BE2C (cell line): ENCODE results near the gene USP16.

Source experiments
- DNase-seq: peaks from one replicate; pipeline ENCODE4 v3.0.0-alpha.2; 2020
- H3K27me3 ChIP-seq: fragments of 250-450 bp; sonication (Bioruptor Pico); 2 replicates; pipeline ENCODE4 v1.5.1; 2020; ENCODE audit warnings: mild to moderate bottlenecking
- H3K36me3 ChIP-seq: fragments of 250-450 bp; sonication (Bioruptor Pico); 2 replicates; pipeline ENCODE4 v1.5.1; 2020; ENCODE audit warnings: mild to moderate bottlenecking
- H3K4me1 ChIP-seq: fragments of 250-450 bp; sonication (Bioruptor Pico); 2 replicates; pipeline ENCODE4 v1.5.1; 2020
- H3K4me3 ChIP-seq: 2 replicates; pipeline ENCODE4 v1.5.1; 2011; ENCODE audit warnings: low read depth, low read length
- H3K9me3 ChIP-seq: fragments of 250-450 bp; sonication (Bioruptor Pico); 2 replicates; pipeline ENCODE4 v1.5.1; 2020
- TF ChIP-seq, protein P1 (sequence below): IDR thresholded peaks from 2 replicates; pipeline ENCODE4 v1.5.1; 2012; ENCODE audit warnings: mild to moderate bottlenecking, low read depth, low read length

The USP16 gene

GRCh38 chr21:29092102-29092959 is 67.9 kb downstream of the USP16 start:
- TF ChIP-seq, protein P1, sequence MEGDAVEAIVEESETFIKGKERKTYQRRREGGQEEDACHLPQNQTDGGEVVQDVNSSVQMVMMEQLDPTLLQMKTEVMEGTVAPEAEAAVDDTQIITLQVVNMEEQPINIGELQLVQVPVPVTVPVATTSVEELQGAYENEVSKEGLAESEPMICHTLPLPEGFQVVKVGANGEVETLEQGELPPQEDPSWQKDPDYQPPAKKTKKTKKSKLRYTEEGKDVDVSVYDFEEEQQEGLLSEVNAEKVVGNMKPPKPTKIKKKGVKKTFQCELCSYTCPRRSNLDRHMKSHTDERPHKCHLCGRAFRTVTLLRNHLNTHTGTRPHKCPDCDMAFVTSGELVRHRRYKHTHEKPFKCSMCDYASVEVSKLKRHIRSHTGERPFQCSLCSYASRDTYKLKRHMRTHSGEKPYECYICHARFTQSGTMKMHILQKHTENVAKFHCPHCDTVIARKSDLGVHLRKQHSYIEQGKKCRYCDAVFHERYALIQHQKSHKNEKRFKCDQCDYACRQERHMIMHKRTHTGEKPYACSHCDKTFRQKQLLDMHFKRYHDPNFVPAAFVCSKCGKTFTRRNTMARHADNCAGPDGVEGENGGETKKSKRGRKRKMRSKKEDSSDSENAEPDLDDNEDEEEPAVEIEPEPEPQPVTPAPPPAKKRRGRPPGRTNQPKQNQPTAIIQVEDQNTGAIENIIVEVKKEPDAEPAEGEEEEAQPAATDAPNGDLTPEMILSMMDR = no peak
- Histone ChIP-seq H3K27me3 (peaks cover 30% of the 10 kb centered on the region), H3K36me3 (no peaks in the 10 kb centered on the region), H3K9me3 (no peaks in the 10 kb centered on the region), H3K4me1 (no peaks in the 10 kb centered on the region), H3K4me3 (no peak overlapping the region)
- no peak for DNase-seq

DNA sequence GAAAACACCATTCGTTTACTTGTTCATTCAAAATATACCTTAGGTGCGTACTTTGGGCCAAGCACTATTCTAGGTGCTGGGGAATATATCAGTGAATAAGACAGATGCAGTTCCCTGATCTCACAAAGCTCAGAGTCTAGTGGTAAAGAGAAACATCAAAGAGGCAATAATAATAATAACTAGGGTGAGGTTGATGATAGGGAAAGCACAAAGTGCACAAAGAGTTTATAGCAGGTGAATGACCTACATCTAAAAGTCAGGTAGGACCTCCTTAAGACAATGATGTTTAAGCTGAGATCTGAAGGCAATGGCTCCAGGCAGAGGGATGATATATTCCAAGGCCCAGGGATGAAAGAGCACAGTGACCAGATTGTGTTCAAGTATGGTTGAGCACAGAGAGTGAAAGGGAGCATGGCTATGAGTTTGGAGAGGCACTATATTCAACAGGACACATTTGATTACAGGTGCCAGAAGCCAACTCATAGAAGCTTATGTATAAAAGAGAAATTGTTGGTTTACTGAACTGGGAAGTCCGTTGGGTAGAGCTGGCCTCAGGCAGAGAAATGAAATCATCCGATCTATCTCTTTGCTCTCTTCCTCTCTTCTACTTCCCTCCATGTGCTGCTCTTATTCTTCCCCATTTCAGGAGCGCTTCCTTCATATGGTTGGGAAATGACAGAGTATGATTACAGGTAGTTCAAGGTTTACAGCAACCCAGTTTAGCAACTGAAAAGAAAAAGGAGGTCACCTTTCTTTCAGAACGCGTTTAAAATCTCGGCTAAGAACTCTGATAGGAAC is 71.9 kb downstream of the USP16 start:
- Histone ChIP-seq H3K4me3 (no peak overlapping the region), H3K9me3 (no peaks in the 10 kb centered on the region), H3K36me3 (no peaks in the 10 kb centered on the region), H3K27me3 (peaks cover 19% of the 10 kb centered on the region), H3K4me1 (no peaks in the 10 kb centered on the region)
- TF ChIP-seq, protein P1 = no peak
- DNase-seq = no peak

DNA sequence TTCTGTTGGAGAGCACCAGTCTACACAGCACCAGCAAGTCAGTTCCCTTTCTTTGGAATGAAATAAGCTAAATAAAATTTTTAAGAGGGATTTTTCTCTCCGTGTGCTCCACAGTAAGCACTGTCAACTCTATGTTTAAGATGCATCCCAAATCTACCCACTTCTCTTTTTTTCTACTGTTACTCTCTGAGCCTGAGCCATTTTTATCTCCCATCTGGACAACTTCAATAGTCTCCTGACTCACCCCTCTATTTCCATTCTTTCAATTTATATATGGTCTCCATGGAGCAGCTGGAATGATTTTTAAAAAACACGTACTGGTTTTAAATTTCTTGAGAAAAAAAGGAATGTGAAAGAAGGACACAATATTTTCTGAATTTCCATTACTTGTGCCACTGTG is 73.7 kb downstream of the USP16 start:
- DNase-seq = no peak
- TF ChIP-seq, protein P1 = no peak
- Histone ChIP-seq H3K36me3 (no peaks in the 10 kb centered on the region), H3K4me3 (no peak overlapping the region), H3K4me1 (no peaks in the 10 kb centered on the region), H3K9me3 (no peaks in the 10 kb centered on the region), H3K27me3 (peaks cover 17% of the 10 kb centered on the region)

GRCh38 chr21:29102791-29103257 is 78.4 kb downstream of the USP16 start:
- no peak overlapping the region for H3K4me3 ChIP-seq
- no peaks in the 10 kb centered on the region for H3K36me3 ChIP-seq
- no peaks in the 10 kb centered on the region for H3K4me1 ChIP-seq
- DNase-seq = no peak
- H3K27me3 ChIP-seq = 0 out of 2 replicates have a peak, but pooled peaks cover 2% of the 10 kb centered on the region
- TF ChIP-seq, protein P1 = no peak
- H3K9me3 ChIP-seq = no peaks in the 10 kb centered on the region
